Tibial nerve (tissue), 3 donors: Measurements from ENCODE around the gene HSDL2.

Source experiments
- POLR2A ChIP-seq, 2 donors: fragments of 450-650 bp; IDR thresholded peaks; one replicate each; pipeline ENCODE4 v1.6.1; 2017; ENCODE audit warnings: antibody characterized with exemption in 2 of 2, mild to moderate bottlenecking in 2 of 2, moderate library complexity in 2 of 2
- TF ChIP-seq, protein P1 (sequence below), 5 experiments: fragments of 200-600 bp in 3 of 5; fragments of 450-650 bp in 2 of 5; sonication (generic) in 3 of 5; IDR thresholded peaks; one replicate each; pipeline ENCODE4 v1.5.1; 2016 to 2019; ENCODE audit warnings: antibody characterized with exemption in 5 of 5, mild to moderate bottlenecking in 3 of 5, moderate library complexity in 2 of 5

GRCh38 chr9:112404508-112404932, 24.6 kb downstream of the HSDL2 start:
- no peak for TF ChIP-seq POLR2A (IDR thresholded peaks at IDR 0.05)
- TF ChIP-seq, protein P1, sequence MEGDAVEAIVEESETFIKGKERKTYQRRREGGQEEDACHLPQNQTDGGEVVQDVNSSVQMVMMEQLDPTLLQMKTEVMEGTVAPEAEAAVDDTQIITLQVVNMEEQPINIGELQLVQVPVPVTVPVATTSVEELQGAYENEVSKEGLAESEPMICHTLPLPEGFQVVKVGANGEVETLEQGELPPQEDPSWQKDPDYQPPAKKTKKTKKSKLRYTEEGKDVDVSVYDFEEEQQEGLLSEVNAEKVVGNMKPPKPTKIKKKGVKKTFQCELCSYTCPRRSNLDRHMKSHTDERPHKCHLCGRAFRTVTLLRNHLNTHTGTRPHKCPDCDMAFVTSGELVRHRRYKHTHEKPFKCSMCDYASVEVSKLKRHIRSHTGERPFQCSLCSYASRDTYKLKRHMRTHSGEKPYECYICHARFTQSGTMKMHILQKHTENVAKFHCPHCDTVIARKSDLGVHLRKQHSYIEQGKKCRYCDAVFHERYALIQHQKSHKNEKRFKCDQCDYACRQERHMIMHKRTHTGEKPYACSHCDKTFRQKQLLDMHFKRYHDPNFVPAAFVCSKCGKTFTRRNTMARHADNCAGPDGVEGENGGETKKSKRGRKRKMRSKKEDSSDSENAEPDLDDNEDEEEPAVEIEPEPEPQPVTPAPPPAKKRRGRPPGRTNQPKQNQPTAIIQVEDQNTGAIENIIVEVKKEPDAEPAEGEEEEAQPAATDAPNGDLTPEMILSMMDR (IDR thresholded peaks at IDR 0.05), result no peak
